NB4 (cell line): ENCODE measurements around the gene MFGE8.

ENCODE experiments used
- CTCF ChIP-seq: IDR thresholded peaks from one replicate; pipeline ENCODE4 v1.5.1; 2012; ENCODE audit warnings: low read depth, low read length
- POLR2A ChIP-seq: IDR thresholded peaks from 2 replicates; pipeline ENCODE4 v1.6.1; 2011; ENCODE audit warnings: mild to moderate bottlenecking; ENCODE audit not compliant: insufficient read length; ENCODE audit errors: extremely low read depth

DNA sequence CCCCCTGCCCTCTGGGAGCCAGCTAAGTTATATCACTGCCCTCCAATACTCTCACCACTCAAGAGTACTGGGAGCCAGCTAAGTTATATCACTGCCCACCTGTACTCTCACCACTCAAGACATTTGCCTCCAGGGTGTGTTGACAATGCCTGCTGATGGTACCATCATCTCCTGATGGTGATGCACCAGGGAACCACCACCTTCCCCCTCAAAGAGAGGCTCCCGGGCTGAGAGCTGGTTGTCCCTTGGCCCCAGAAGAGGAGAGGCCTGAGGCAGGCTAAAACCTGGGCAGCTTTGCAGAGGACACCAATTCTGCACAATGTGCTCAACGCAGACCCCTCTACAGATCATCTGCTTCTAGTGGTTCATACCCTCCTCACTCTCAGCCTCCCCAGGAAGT is 10.3 kb downstream of the MFGE8 start:
- no peak for TF ChIP-seq CTCF
- no peak for TF ChIP-seq POLR2A
